GOT3 (cell line): ENCODE data around the gene TEX19.
A peak's percentile ranks its signal among the peaks of the same experiment; 100 is the strongest.

Source experiments
- DNase-seq: peaks from one replicate; lab custom pipeline; 2025; ENCODE audit warnings: mixed read lengths; lab: John Stamatoyannopoulos, UW

TEX19 gene

GRCh38 chr17:82321947-82322466 is 37.0 kb upstream of the TEX19 start:
- no peak for DNase-seq

- DNase-seq = no peak
Measured at GRCh38 chr17:82322526-82323453, 36.3 kb upstream of the TEX19 start.

GRCh38 chr17:82323514-82324234 is 35.4 kb upstream of the TEX19 start:
- no peak for DNase-seq

- DNase-seq = no peak
Measured at GRCh38 chr17:82324566-82325285, 34.3 kb upstream of the TEX19 start.

- DNase-seq = no peak
Measured at GRCh38 chr17:82325286-82326180, 33.5 kb upstream of the TEX19 start.

GRCh38 chr17:82327289-82327688 is 31.8 kb upstream of the TEX19 start:
- no peak for DNase-seq

- no peak for DNase-seq
Measured at GRCh38 chr17:82327757-82328140, 31.3 kb upstream of the TEX19 start.

- no peak for DNase-seq
Measured at GRCh38 chr17:82328141-82328993, 30.7 kb upstream of the TEX19 start.

GRCh38 chr17:82328994-82329507 is 30.0 kb upstream of the TEX19 start:
- DNase-seq = no peak

- DNase-seq = no peak
Measured at GRCh38 chr17:82329683-82330321, 29.2 kb upstream of the TEX19 start.

- no peak for DNase-seq
Measured at GRCh38 chr17:82330322-82331239, 28.5 kb upstream of the TEX19 start.

GRCh38 chr17:82331345-82331939 is 27.6 kb upstream of the TEX19 start:
- DNase-seq = no peak

GRCh38 chr17:82332669-82333278 is 26.3 kb upstream of the TEX19 start:
- no peak for DNase-seq

- DNase-seq = peak; percentile 37
Measured at GRCh38 chr17:82333279-82334171, 25.5 kb upstream of the TEX19 start, which contains the start of gene SECTM1. TSS of gene SECTM1 (minus strand) at chr17:82333766. CDS start at chr17:82327240, 6,526 bp downstream.

GRCh38 chr17:82334204-82334621 is 24.8 kb upstream of the TEX19 start:
- DNase-seq = no peak
